GM12878 (cell line): Measurements from ENCODE around the gene PLXNA4. TPM values are rescaled to one million over a fixed set of nuclear protein-coding genes. Genes with fewer than 3 reads are reported as not detected.

Source experiments
- ATAC-seq: fragments of 200-7000 bp; cut with Tn5 transposase; 3 replicates; pipeline ENCODE4 v1.9.1; 2020; ENCODE audit warnings: mild to moderate bottlenecking, moderate library complexity
- BruUV-seq: library from RNA; stranded (reverse); fragments of 400-500 nt; replicated peaks from 2 replicates; lab custom pipeline; 2021; lab: Mats Ljungman, UMichigan
- CTCF ChIA-PET: fragments of 300-600 bp; sonication (Branson Sonifier 250); formaldehyde crosslinking; extraction: SDS; loops from one replicate; lab custom pipeline; 2021; ENCODE audit warnings: inconsistent platforms; lab: Yijun Ruan, JAX
- POLR2A ChIA-PET: fragments of 350-600 bp; formaldehyde crosslinking; extraction: SDS; loops from one replicate; lab custom pipeline; 2021; ENCODE audit warnings: inconsistent platforms; lab: Charles Lee
- RAD21 ChIA-PET: fragments of 300-600 bp; sonication (Branson Sonifier 250); formaldehyde crosslinking; loops from one replicate; lab custom pipeline; 2023; ENCODE audit warnings: antibody characterized with exemption; ENCODE audit not compliant: unreplicated experiment; lab: Charles Lee
- SMC1A ChIA-PET: fragments of 300-600 bp; sonication (Branson Sonifier 250); formaldehyde crosslinking; loops from one replicate; lab custom pipeline; 2023; ENCODE audit not compliant: unreplicated experiment, uncharacterized antibody; lab: Charles Lee
- DNase-seq: peaks from one replicate; pipeline ENCODE4 v3.0.0-alpha.2; 2011; ENCODE audit warnings: low read depth, low spot score
- FAIRE-seq: peaks from 3 replicates; lab custom pipeline; 2011; peaks lifted over from hg19 to GRCh38; lab: Jason Lieb, UNC
- H2AFZ ChIP-seq: 2 replicates; pipeline ENCODE4 v1.6.0; 2011; ENCODE audit warnings: low read depth, low read length, control low read depth; ENCODE audit not compliant: control insufficient read depth
- H3K27ac ChIP-seq: 2 replicates; pipeline ENCODE4 v1.5.1; 2011; ENCODE audit warnings: control low read depth; ENCODE audit not compliant: control insufficient read depth, insufficient read depth
- H3K27me3 ChIP-seq, 2 experiments: replicated peaks in 1 of 2; 2 replicates each; pipeline versions ENCODE4 v1.6.0 to v1.6.1; 2011; ENCODE audit warnings: low read length in 1 of 2; ENCODE audit not compliant: control insufficient read depth in 2 of 2, insufficient read depth in 2 of 2
- H3K36me3 ChIP-seq, 2 experiments: 2 replicates each; pipeline ENCODE4 v1.5.1; 2011; ENCODE audit warnings: low read length in 1 of 2; ENCODE audit not compliant: control insufficient read depth in 2 of 2, insufficient read depth in 2 of 2
- H3K4me1 ChIP-seq: 2 replicates; pipeline ENCODE4 v1.6.1; 2011; ENCODE audit warnings: mild to moderate bottlenecking, low read length, moderate library complexity, mixed read lengths; ENCODE audit not compliant: control insufficient read depth, insufficient read depth
- H3K4me2 ChIP-seq: 2 replicates; pipeline ENCODE4 v1.6.0; 2011; ENCODE audit warnings: control low read depth; ENCODE audit not compliant: control insufficient read depth, insufficient read depth
- H3K4me3 ChIP-seq: fragments of 200-600 bp; sonication (generic); 2 replicates; pipeline ENCODE4 v1.5.1; 2016
- H3K79me2 ChIP-seq: 2 replicates; pipeline ENCODE4 v1.6.0; 2011; ENCODE audit warnings: low read length; ENCODE audit not compliant: control insufficient read depth, insufficient read depth
- H3K9ac ChIP-seq: 2 replicates; pipeline ENCODE4 v1.8.0; 2011; ENCODE audit warnings: low read length, control low read depth, mixed read lengths; ENCODE audit not compliant: control insufficient read depth, insufficient read depth
- H3K9me3 ChIP-seq: replicated peaks from 3 replicates; pipeline ENCODE4 v1.5.1; 2011; ENCODE audit warnings: mild to moderate bottlenecking, low read length; ENCODE audit not compliant: control insufficient read depth, insufficient read depth
- H4K20me1 ChIP-seq: 2 replicates; pipeline ENCODE4 v1.6.0; 2011; ENCODE audit not compliant: control insufficient read depth, insufficient read depth
- ATF3 ChIP-seq: IDR thresholded peaks from 2 replicates; pipeline ENCODE4 v1.6.1; 2011; ENCODE audit warnings: low read depth, mild to moderate bottlenecking, low read length, moderate library complexity, borderline replicate concordance; ENCODE audit errors: extremely low read depth
- CEBPZ ChIP-seq: fragments of 150-350 bp; IDR thresholded peaks from 2 replicates; pipeline ENCODE4 v1.6.1; 2016; ENCODE audit warnings: low read depth, low read length
- CREM ChIP-seq: IDR thresholded peaks from 2 replicates; pipeline ENCODE4 v1.6.1; 2014; ENCODE audit warnings: antibody characterized with exemption, low read depth
- FOXK2 ChIP-seq: fragments of 450-650 bp; IDR thresholded peaks from 2 replicates; pipeline ENCODE4 v1.6.1; 2017; ENCODE audit warnings: mild to moderate bottlenecking, moderate library complexity
- HDGF ChIP-seq: fragments of 450-650 bp; IDR thresholded peaks from 2 replicates; pipeline ENCODE4 v1.6.1; 2016; ENCODE audit warnings: antibody characterized with exemption
- MEF2B ChIP-seq: fragments of 450-650 bp; IDR thresholded peaks from 2 replicates; pipeline ENCODE4 v1.6.1; 2018; ENCODE audit warnings: mild to moderate bottlenecking, moderate library complexity; ENCODE audit not compliant: partially characterized antibody, poor library complexity, severe bottlenecking
- RBBP5 ChIP-seq: fragments of 200-600 bp; sonication (generic); conservative IDR thresholded peaks from 2 replicates; pipeline ENCODE4 v1.6.1; 2016
- SP1 ChIP-seq: IDR thresholded peaks from one replicate; pipeline ENCODE4 v1.6.1; 2011; ENCODE audit warnings: low read depth, low read length
- STAT3 ChIP-seq: IDR thresholded peaks from 2 replicates; pipeline ENCODE4 v1.6.1; 2011; ENCODE audit warnings: low read depth, low read length, improper control_type of control experiment
- ZBTB4 ChIP-seq: fragments of 450-650 bp; formaldehyde crosslinking; IDR thresholded peaks from 2 replicates; pipeline ENCODE4 v1.4.0; 2022; ENCODE audit warnings: mild to moderate bottlenecking, moderate library complexity
- WGBS: methylation state at CpG from one replicate; pipeline ENCODE4 v1.1.6; 2016; ENCODE audit warnings: low lambda C conversion rate; ENCODE audit not compliant: insufficient replicate concordance, insufficient coverage; ENCODE audit errors: missing lambda C conversion rate; 5-methylcytosine and 5-hydroxymethylcytosine counted together
- in situ Hi-C: fragments of 300-500 bp; cut with MboI; formaldehyde crosslinking; loops from 9 replicates; pipeline ENCODE4 v1.14.3; 2018; ENCODE audit warnings: mixed read lengths
- intact Hi-C: fragments of 100-400 bp; cut with micrococcal nuclease; formaldehyde crosslinking; loops from one replicate; pipeline ENCODE4 v1.14.2; 2022; ENCODE audit not compliant: unreplicated experiment
- polyA plus RNA-seq, 11 experiments: library from polyadenylated mRNA; depleted of rRNA in 4 of 11; unstranded in 6 of 11; stranded (reverse) in 5 of 11; fragments of >200 nt; fragmentation: Nextera tagmentation in 4 of 11; fragmentation: Illumina TruSeq in 1 of 11; extraction: Ambion mirVana in 4 of 11; extraction: Trizol in 1 of 11; gene quantifications; 1 replicate in 1 of 11; 2 replicates in 10 of 11; pipeline versions ENCODE4 v1.2.1 to v1.2.3, GENCODE V29; 2011 to 2016; ENCODE audit warnings: inconsistent platforms in 2 of 11, missing spikeins in 2 of 11, low read depth in 1 of 11
- total RNA-seq, 4 experiments: library from RNA; depleted of rRNA in 3 of 4; stranded (reverse); fragments of >200 nt in 3 of 4; fragmentation: Illumina TruSeq in 1 of 4; extraction: Trizol in 1 of 4; gene quantifications; 2 replicates each; pipeline versions ENCODE4 v1.2.1 to v1.2.3, GENCODE V29; 2013 to 2021

The PLXNA4 gene
- total and polyA plus RNA-seq, 10 of the 15 experiments (the other 5 are each of a cell fraction or from before 2014, with no cell fraction given) = 0.03 TPM; not detected in 9

- WGBS = 34% methylated on average over 11 of the region's 11 CpGs
- Histone ChIP-seq H3K4me3 (no peak overlapping the region), H3K79me2 (no peaks in the 10 kb centered on the region), H3K36me3 (no peaks in the 10 kb centered on the region), H3K9me3 (no peaks in the 10 kb centered on the region), H4K20me1 (no peaks in the 10 kb centered on the region), H3K27ac (no peak overlapping the region), H3K4me2 (no peak overlapping the region), H2AFZ (no peak overlapping the region), H3K4me1 (no peaks in the 10 kb centered on the region), H3K27me3 (no peaks in the 10 kb centered on the region; a peak in 2 of 4 replicates), H3K9ac (no peak overlapping the region)
- TF ChIP-seq RBBP5 = no peak
- no peak for TF ChIP-seq ZBTB4 (CRISPR knock-in tag)
- no peak for TF ChIP-seq ATF3
- no peak for TF ChIP-seq MEF2B
- no peak for TF ChIP-seq SP1
- no peak for TF ChIP-seq HDGF
- no peak for TF ChIP-seq FOXK2
- no peak for TF ChIP-seq CREM
- TF ChIP-seq STAT3 = no peak
- TF ChIP-seq CEBPZ = no peak
- in situ Hi-C loops = no loop called here
- ATAC-seq (no peak), FAIRE-seq (no peak), DNase-seq (no peak)
- intact Hi-C loops = no loop called here
- ChIA-PET RAD21 (no interaction called here), POLR2A (no interaction called here), SMC1A (no interaction called here), CTCF (no interaction called here)
- BruUV-seq = no TSS peak
Observed at GRCh38 chr7:132403465-132404110, 172.7 kb downstream of the PLXNA4 start.
